Neural crest cell (in vitro differentiated cells): ENCODE data around the gene WDFY4. TPM values are rescaled to one million over a fixed set of nuclear protein-coding genes. Genes with fewer than 3 reads are reported as not detected.

Source experiments
- DNase-seq: peaks from one replicate; pipeline ENCODE4 v3.0.0; 2021; ENCODE audit warnings: low read depth, mixed read lengths, low spot score
- H3K27ac Mint-ChIP-seq: one replicate; pipeline ENCODE4 v1.8.0; 2021; ENCODE audit warnings: mild to moderate bottlenecking, mixed read lengths; ENCODE audit not compliant: unreplicated experiment
- H3K27me3 Mint-ChIP-seq: 2 replicates; pipeline ENCODE4 v1.8.0; 2021; ENCODE audit warnings: low read depth, mild to moderate bottlenecking, mixed read lengths
- H3K36me3 Mint-ChIP-seq: 2 replicates; pipeline ENCODE4 v1.8.0; 2021; ENCODE audit warnings: low read depth, mild to moderate bottlenecking, mixed read lengths
- H3K4me1 Mint-ChIP-seq: 2 replicates; pipeline ENCODE4 v1.8.0; 2021; ENCODE audit warnings: mixed read lengths
- H3K4me3 Mint-ChIP-seq: one replicate; pipeline ENCODE4 v1.8.0; 2021; ENCODE audit warnings: mild to moderate bottlenecking, mixed read lengths
- H3K9me3 Mint-ChIP-seq: 2 replicates; pipeline ENCODE4 v1.8.0; 2021; ENCODE audit warnings: mixed read lengths
- CTCF ChIP-seq: fragments of 200-600 bp; sonication (generic); conservative IDR thresholded peaks from 2 replicates; pipeline ENCODE4 v1.5.0; 2021; ENCODE audit warnings: antibody characterized with exemption, mild to moderate bottlenecking
- total RNA-seq: library from RNA; stranded (reverse); gene quantifications from 2 replicates; pipeline ENCODE4 v1.2.1, GENCODE V29; 2021

Gene WDFY4
- total RNA-seq, 1 donor from 2014 or later: not detected

- H3K4me1 Mint-ChIP-seq: no peaks in the 10 kb centered on the region
- H3K9me3 Mint-ChIP-seq: peaks cover 2% of the 10 kb centered on the region
- H3K36me3 Mint-ChIP-seq: no peaks in the 10 kb centered on the region
- TF ChIP-seq CTCF: no peak
- H3K4me3 Mint-ChIP-seq: no peak overlapping the region
- DNase-seq: no peak
- no peak overlapping the region for H3K27ac Mint-ChIP-seq
- H3K27me3 Mint-ChIP-seq: no peaks in the 10 kb centered on the region
Measured at GRCh38 chr10:48685731-48686130, 1.1 kb downstream of the WDFY4 start.

- Mint-ChIP-seq H3K4me1 (no peaks in the 10 kb centered on the region), H3K27ac (no peak overlapping the region)
- no peak for DNase-seq
Measured at GRCh38 chr10:48690791-48691660, 6.4 kb downstream of the WDFY4 start.

GRCh38 chr10:48691812-48692528, 7.3 kb downstream of the WDFY4 start:
- H3K27me3 Mint-ChIP-seq: no peaks in the 10 kb centered on the region
- no peak for TF ChIP-seq CTCF
- H3K36me3 Mint-ChIP-seq: no peaks in the 10 kb centered on the region
- no peaks in the 10 kb centered on the region for H3K4me1 Mint-ChIP-seq
- peaks cover 2% of the 10 kb centered on the region for H3K9me3 Mint-ChIP-seq
- no peak for DNase-seq
- H3K27ac Mint-ChIP-seq: peak overlapping the region; percentile 94
- H3K4me3 Mint-ChIP-seq: no peak overlapping the region

More at GRCh38 chr10:48690791-48691660, 6.4 kb downstream of the WDFY4 start:
- Mint-ChIP-seq H3K27me3 (no peaks in the 10 kb centered on the region), H3K9me3 (peaks cover 2% of the 10 kb centered on the region), H3K4me3 (no peak overlapping the region), H3K36me3 (no peaks in the 10 kb centered on the region)
- no peak for TF ChIP-seq CTCF

GRCh38 chr10:48692748-48693147, 8.1 kb downstream of the WDFY4 start:
- peaks cover 2% of the 10 kb centered on the region for H3K9me3 Mint-ChIP-seq
- no peak overlapping the region for H3K4me3 Mint-ChIP-seq
- DNase-seq: no peak
- no peak for TF ChIP-seq CTCF
- no peak overlapping the region for H3K27ac Mint-ChIP-seq
- no peaks in the 10 kb centered on the region for H3K36me3 Mint-ChIP-seq
- no peaks in the 10 kb centered on the region for H3K27me3 Mint-ChIP-seq
- H3K4me1 Mint-ChIP-seq: no peaks in the 10 kb centered on the region

GRCh38 chr10:48693206-48693605, 8.5 kb downstream of the WDFY4 start:
- H3K9me3 Mint-ChIP-seq: peaks cover 2% of the 10 kb centered on the region

More at GRCh38 chr10:48693206-48693605, 8.5 kb downstream of the WDFY4 start:
- H3K4me1 Mint-ChIP-seq: no peaks in the 10 kb centered on the region
- H3K4me3 Mint-ChIP-seq: no peak overlapping the region
- no peak overlapping the region for H3K27ac Mint-ChIP-seq
- no peak for TF ChIP-seq CTCF
- no peaks in the 10 kb centered on the region for H3K36me3 Mint-ChIP-seq
- no peak for DNase-seq
- no peaks in the 10 kb centered on the region for H3K27me3 Mint-ChIP-seq
